HepG2 (cell line): Measurements from ENCODE around the gene VPS25. TPM values are rescaled to one million over a fixed set of nuclear protein-coding genes. Genes with fewer than 3 reads are reported as not detected.

Experiments
- AGO1 ChIP-seq: fragments of 200-400 bp; formaldehyde crosslinking; IDR thresholded peaks from 2 replicates; pipeline ENCODE4 v1.6.1; 2017; ENCODE audit warnings: mild to moderate bottlenecking, low read depth, low read length, moderate library complexity; ENCODE audit not compliant: poor library complexity, severe bottlenecking
- ATF4 ChIP-seq, 2 experiments: fragments of 450-650 bp in 1 of 2; sonication (generic) in 1 of 2; formaldehyde crosslinking; IDR thresholded peaks; 2 replicates each; pipeline versions ENCODE4 v1.5.0 to v1.8.0; 2020 to 2022; ENCODE audit warnings: mild to moderate bottlenecking in 1 of 2, missing genetic modification reagents in 1 of 2
- CBX2 ChIP-seq, 2 experiments: fragments of 200-600 bp in 1 of 2; sonication (generic); formaldehyde crosslinking in 1 of 2; IDR thresholded peaks; 2 replicates each; pipeline versions ENCODE4 v1.7.0 to v1.8.1; 2018 to 2022; ENCODE audit warnings: low read depth in 2 of 2, low read length in 1 of 2, mild to moderate bottlenecking in 1 of 2, missing genetic modification reagents in 1 of 2
- ETV6 ChIP-seq: sonication (generic); formaldehyde crosslinking; conservative IDR thresholded peaks from 2 replicates; pipeline ENCODE4 v1.4.0; 2020; ENCODE audit warnings: missing genetic modification reagents
- FOXC1 ChIP-seq: sonication (generic); formaldehyde crosslinking; IDR thresholded peaks from 2 replicates; pipeline ENCODE4 v1.8.0; 2022; ENCODE audit warnings: mild to moderate bottlenecking, missing genetic modification reagents, borderline replicate concordance
- KLF11 ChIP-seq: IDR thresholded peaks from 2 replicates; pipeline ENCODE4 v1.6.1; 2016; ENCODE audit warnings: missing compliant biosample characterization
- KLF6 ChIP-seq: IDR thresholded peaks from 2 replicates; pipeline ENCODE4 v1.8.0; 2016; ENCODE audit warnings: missing biosample characterization, missing genetic modification reagents
- PCBP2 ChIP-seq: fragments of 200-400 bp; formaldehyde crosslinking; optimal IDR thresholded peaks from 2 replicates; pipeline ENCODE3; 2018; ENCODE audit warnings: low read length, low read depth; ENCODE audit not compliant: poor library complexity, severe bottlenecking
- PHF5A ChIP-seq: IDR thresholded peaks from one replicate; pipeline ENCODE4 v1.6.1; 2018; ENCODE audit warnings: low read depth, missing genetic modification reagents; ENCODE audit not compliant: unreplicated experiment
- TCF12 ChIP-seq, 2 experiments: fragments of 450-650 bp in 1 of 2; sonication (generic) in 1 of 2; formaldehyde crosslinking in 1 of 2; IDR thresholded peaks; 2 replicates each; pipeline versions ENCODE4 v1.6.1 to v1.8.0; 2017 to 2022; ENCODE audit warnings: antibody characterized with exemption in 1 of 2, mild to moderate bottlenecking in 1 of 2, missing genetic modification reagents in 1 of 2, moderate library complexity in 1 of 2
- THYN1 ChIP-seq: sonication (generic); formaldehyde crosslinking; IDR thresholded peaks from 2 replicates; pipeline ENCODE4 v1.8.1; 2023; ENCODE audit warnings: low read depth, mild to moderate bottlenecking, moderate library complexity, missing genetic modification reagents, borderline replicate concordance
- TMF1 ChIP-seq: sonication (generic); formaldehyde crosslinking; IDR thresholded peaks from 2 replicates; pipeline ENCODE4 v1.8.1; 2022; ENCODE audit warnings: low read depth, missing genetic modification reagents
- TOE1 ChIP-seq: sonication (generic); formaldehyde crosslinking; IDR thresholded peaks from 2 replicates; pipeline ENCODE4 v1.4.0; 2020; ENCODE audit warnings: mild to moderate bottlenecking, missing genetic modification reagents
- ZKSCAN5 ChIP-seq: sonication (generic); formaldehyde crosslinking; IDR thresholded peaks from 2 replicates; pipeline ENCODE4 v1.5.1; 2020; ENCODE audit warnings: mild to moderate bottlenecking, missing genetic modification reagents
- ZKSCAN8 ChIP-seq: IDR thresholded peaks from 2 replicates; pipeline ENCODE4 v1.6.1; 2016; ENCODE audit warnings: borderline replicate concordance, missing genetic modification reagents, missing compliant biosample characterization
- ZNF235 ChIP-seq: sonication (generic); formaldehyde crosslinking; IDR thresholded peaks from 2 replicates; pipeline ENCODE4 v1.8.1; 2023; ENCODE audit warnings: mild to moderate bottlenecking, missing genetic modification reagents, borderline replicate concordance
- ZNF326 ChIP-seq: sonication (generic); formaldehyde crosslinking; IDR thresholded peaks from 2 replicates; pipeline ENCODE4 v1.4.0; 2020; ENCODE audit warnings: missing genetic modification reagents, borderline replicate concordance
- ZNF44 ChIP-seq: sonication (generic); formaldehyde crosslinking; IDR thresholded peaks from 2 replicates; pipeline ENCODE4 v1.5.1; 2020; ENCODE audit warnings: mild to moderate bottlenecking, missing genetic modification reagents
- ZNF569 ChIP-seq: sonication (generic); formaldehyde crosslinking; IDR thresholded peaks from 2 replicates; pipeline ENCODE4 v1.5.0; 2020; ENCODE audit warnings: mild to moderate bottlenecking, missing genetic modification reagents, moderate library complexity, borderline replicate concordance
- ZNF572 ChIP-seq: sonication (generic); formaldehyde crosslinking; IDR thresholded peaks from 2 replicates; pipeline ENCODE4 v1.5.1; 2020; ENCODE audit warnings: mild to moderate bottlenecking, missing genetic modification reagents
- ZNF639 ChIP-seq: conservative IDR thresholded peaks from 2 replicates; pipeline ENCODE4 v1.6.1; 2018; ENCODE audit warnings: missing genetic modification reagents
- ZNF790 ChIP-seq: sonication (generic); formaldehyde crosslinking; IDR thresholded peaks from 2 replicates; pipeline ENCODE4 v1.8.0; 2022; ENCODE audit warnings: missing genetic modification reagents, mild to moderate bottlenecking, borderline replicate concordance
- polyA plus RNA-seq, 8 experiments: library from polyadenylated mRNA; depleted of rRNA in 3 of 8; stranded (reverse) in 7 of 8; unstranded in 1 of 8; fragments of >200 nt; fragmentation: Illumina TruSeq in 4 of 8; extraction: Trizol in 4 of 8; gene quantifications; 2 replicates each; pipeline versions ENCODE4 v1.2.1 to v1.2.3, GENCODE V29; 2011 to 2016; ENCODE audit warnings: low read depth in 4 of 8, missing spikeins in 1 of 8, mixed read lengths in 1 of 8; ENCODE audit not compliant: insufficient read depth in 1 of 8
- total RNA-seq, 5 experiments: library from RNA; depleted of rRNA; stranded (reverse); fragments of >200 nt; fragmentation: Illumina TruSeq; extraction: Trizol; gene quantifications; 2 replicates each; pipeline ENCODE4 v1.2.3, GENCODE V29; 2016; ENCODE audit warnings: low read depth in 1 of 5
- TF ChIP-seq, protein P1 (sequence below): sonication (generic); formaldehyde crosslinking; IDR thresholded peaks from 2 replicates; pipeline ENCODE4 v1.4.0; 2020; ENCODE audit warnings: missing genetic modification reagents

Gene VPS25
- total and polyA plus RNA-seq, 2 of the 13 experiments (the other 11 are each of a cell fraction or from before 2014, with no cell fraction given), result 161 to 249 TPM

DNA sequence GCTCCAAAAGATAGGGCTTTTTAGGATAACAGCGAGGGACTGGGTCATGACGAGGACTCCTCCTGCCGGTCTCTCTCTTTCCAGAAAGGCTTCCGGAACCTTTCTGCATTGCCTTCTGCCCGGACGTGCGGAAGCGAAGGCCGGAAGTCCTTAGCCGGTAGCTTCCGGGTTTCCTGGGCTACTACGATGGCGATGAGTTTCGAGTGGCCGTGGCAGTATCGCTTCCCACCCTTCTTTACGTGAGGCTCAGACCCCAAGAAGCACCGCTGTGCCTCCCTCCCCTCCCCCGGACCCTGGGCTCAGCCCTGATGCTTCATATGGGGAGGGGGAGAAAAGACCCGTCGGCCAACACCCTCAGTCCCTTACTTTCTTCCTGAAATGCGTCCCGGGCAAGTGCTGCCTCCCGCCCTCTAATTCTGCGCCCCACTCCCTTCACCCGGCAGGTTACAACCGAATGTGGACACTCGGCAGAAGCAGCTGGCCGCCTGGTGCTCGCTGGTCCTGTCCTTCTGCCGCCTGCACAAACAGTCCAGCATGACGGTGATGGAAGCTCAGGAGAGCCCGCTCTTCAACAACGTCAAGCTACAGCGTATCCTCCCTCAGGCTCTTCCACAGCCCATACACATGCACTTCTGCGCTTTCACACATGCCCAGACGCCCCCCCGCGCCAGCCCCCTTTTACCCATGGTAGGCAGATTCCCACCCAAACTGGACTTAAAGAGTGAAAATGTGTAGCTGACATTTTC, at the start of gene VPS25 (continued):
- peak; percentile 79 for TF ChIP-seq TMF1 (CRISPR knock-in tag)
- TF ChIP-seq ZNF326 (CRISPR knock-in tag), result no peak
- no peak for TF ChIP-seq TCF12 (IDR thresholded peaks at IDR 0.05)
- no peak for TF ChIP-seq TCF12 (CRISPR knock-in tag; IDR thresholded peaks at IDR 0.05)
- TF ChIP-seq ZNF639 (CRISPR knock-in tag), result peak; percentile 88; the same call in 1 of the 2 replicates
- no peak for TF ChIP-seq PCBP2
- peak; percentile 50 for TF ChIP-seq PHF5A (CRISPR knock-in tag)
- TF ChIP-seq FOXC1 (CRISPR knock-in tag), result peak; percentile 97
- no peak for TF ChIP-seq CBX2 (IDR thresholded peaks at IDR 0.05; ENCODE audit: low read depth, low read length)
- no peak for TF ChIP-seq CBX2 (CRISPR knock-in tag; IDR thresholded peaks at IDR 0.05; ENCODE audit: low read depth)
- TF ChIP-seq ZKSCAN8 (CRISPR knock-in tag), result peak; percentile 90; the same call in 1 of the 2 replicates
- no peak for TF ChIP-seq ZNF790
- TF ChIP-seq KLF6, result peak; percentile 97
- peak; percentile 98 for TF ChIP-seq KLF11 (CRISPR knock-in tag)
- peak; percentile 56 for TF ChIP-seq AGO1
- no peak for TF ChIP-seq ZKSCAN5 (CRISPR knock-in tag)
- TF ChIP-seq TOE1 (CRISPR knock-in tag), result peak; percentile 98; the same call in 1 of the 2 replicates
- TF ChIP-seq, protein P1, sequence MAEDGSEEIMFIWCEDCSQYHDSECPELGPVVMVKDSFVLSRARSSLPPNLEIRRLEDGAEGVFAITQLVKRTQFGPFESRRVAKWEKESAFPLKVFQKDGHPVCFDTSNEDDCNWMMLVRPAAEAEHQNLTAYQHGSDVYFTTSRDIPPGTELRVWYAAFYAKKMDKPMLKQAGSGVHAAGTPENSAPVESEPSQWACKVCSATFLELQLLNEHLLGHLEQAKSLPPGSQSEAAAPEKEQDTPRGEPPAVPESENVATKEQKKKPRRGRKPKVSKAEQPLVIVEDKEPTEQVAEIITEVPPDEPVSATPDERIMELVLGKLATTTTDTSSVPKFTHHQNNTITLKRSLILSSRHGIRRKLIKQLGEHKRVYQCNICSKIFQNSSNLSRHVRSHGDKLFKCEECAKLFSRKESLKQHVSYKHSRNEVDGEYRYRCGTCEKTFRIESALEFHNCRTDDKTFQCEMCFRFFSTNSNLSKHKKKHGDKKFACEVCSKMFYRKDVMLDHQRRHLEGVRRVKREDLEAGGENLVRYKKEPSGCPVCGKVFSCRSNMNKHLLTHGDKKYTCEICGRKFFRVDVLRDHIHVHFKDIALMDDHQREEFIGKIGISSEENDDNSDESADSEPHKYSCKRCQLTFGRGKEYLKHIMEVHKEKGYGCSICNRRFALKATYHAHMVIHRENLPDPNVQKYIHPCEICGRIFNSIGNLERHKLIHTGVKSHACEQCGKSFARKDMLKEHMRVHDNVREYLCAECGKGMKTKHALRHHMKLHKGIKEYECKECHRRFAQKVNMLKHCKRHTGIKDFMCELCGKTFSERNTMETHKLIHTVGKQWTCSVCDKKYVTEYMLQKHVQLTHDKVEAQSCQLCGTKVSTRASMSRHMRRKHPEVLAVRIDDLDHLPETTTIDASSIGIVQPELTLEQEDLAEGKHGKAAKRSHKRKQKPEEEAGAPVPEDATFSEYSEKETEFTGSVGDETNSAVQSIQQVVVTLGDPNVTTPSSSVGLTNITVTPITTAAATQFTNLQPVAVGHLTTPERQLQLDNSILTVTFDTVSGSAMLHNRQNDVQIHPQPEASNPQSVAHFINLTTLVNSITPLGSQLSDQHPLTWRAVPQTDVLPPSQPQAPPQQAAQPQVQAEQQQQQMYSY, result peak; percentile 58; the same call in 1 of the 2 replicates
- TF ChIP-seq ZNF572 (CRISPR knock-in tag), result no peak
- no peak for TF ChIP-seq ATF4 (CRISPR knock-in tag; IDR thresholded peaks at IDR 0.05)
- no peak for TF ChIP-seq THYN1 (CRISPR knock-in tag)
- TF ChIP-seq ETV6, result peak; percentile 95
- TF ChIP-seq ZNF235, result 0 out of 2 replicates have a peak, but pooled peaks have one; percentile 77
- TF ChIP-seq ZNF569 (CRISPR knock-in tag), result no peak; the same call in 1 of the 2 replicates
- peak; percentile 87; the same call in 1 of the 2 replicates for TF ChIP-seq ZNF44 (CRISPR knock-in tag)
